ENCODE measurements around the gene KNDC1.

Gene KNDC1

DNA sequence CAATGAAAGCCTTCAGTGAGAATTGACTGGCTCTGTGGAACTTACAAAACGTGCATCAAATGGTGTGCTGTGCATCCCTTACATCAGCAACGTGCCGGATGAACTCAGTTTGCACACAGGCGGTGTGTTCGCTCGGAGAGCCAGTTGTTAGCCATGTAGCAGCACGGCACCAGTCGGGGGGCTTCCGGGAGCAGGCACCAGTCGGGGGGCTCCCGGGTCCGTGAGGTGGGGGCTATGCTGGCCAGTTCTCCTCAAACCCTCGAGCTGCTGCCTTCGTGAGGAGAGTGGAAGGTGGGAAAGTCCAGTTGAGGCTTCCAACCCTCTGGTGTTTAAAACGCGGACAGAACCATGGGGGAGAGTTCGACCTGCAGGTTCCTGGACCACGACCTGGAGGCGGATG, 35.1 kb downstream of the KNDC1 start:
- no peaks in the 10 kb centered on the region for H3K4me1 ChIP-seq (ENCODE audit: control insufficient read depth in 1 of 2, insufficient read depth in 2 of 2, low read length in 2 of 2)
- no peaks in the 10 kb centered on the region for H3K27me3 ChIP-seq (ENCODE audit: low read depth, low read length)
- no peak overlapping the region for H3K4me3 ChIP-seq (ENCODE audit: low read depth in 1 of 2, low read length in 2 of 2)
- no peak overlapping the region for H3K27ac ChIP-seq (ENCODE audit: low read length)
- peaks cover 4 to 12% of the 10 kb centered on the region in 2 donors for H3K9me3 ChIP-seq (ENCODE audit: control insufficient read depth in 1 of 2, low read length in 2 of 2)
- no peaks in the 10 kb centered on the region for H3K36me3 ChIP-seq (ENCODE audit: control insufficient read depth in 1 of 2, insufficient read depth in 2 of 2, low read length in 2 of 2)

DNA sequence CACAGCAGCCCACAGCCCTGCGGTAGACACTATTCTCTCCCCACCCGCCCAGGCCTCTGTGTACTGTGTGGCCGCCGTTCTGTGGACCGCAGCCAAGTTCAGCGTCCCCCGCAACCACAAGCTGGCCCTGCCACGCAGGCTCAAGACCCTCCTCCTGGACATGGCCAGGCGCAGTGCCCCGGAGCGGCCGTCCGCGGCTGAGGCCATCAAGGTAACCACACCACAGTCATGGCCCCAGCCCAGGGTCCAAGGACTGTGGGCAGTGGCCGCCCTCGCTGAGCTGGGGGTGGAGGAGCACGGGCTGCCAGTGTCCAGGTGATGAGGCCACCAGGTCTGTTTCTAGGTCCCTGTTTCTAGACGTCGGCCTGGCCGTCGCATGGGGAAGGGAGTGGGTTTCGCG, 35.6 kb downstream of the KNDC1 start:
- no peaks in the 10 kb centered on the region for H3K27me3 ChIP-seq (ENCODE audit: low read depth, low read length)
- H3K36me3 ChIP-seq (ENCODE audit: control insufficient read depth in 1 of 2, insufficient read depth in 2 of 2, low read length in 2 of 2), result no peaks in the 10 kb centered on the region
- no peak overlapping the region for H3K4me3 ChIP-seq (ENCODE audit: low read depth in 1 of 2, low read length in 2 of 2)
- H3K4me1 ChIP-seq (ENCODE audit: control insufficient read depth in 1 of 2, insufficient read depth in 2 of 2, low read length in 2 of 2), result no peaks in the 10 kb centered on the region
- H3K9me3 ChIP-seq (ENCODE audit: control insufficient read depth in 1 of 2, low read length in 2 of 2), result peaks cover 4 to 12% of the 10 kb centered on the region in 2 donors
- no peak overlapping the region for H3K27ac ChIP-seq (ENCODE audit: low read length)

DNA sequence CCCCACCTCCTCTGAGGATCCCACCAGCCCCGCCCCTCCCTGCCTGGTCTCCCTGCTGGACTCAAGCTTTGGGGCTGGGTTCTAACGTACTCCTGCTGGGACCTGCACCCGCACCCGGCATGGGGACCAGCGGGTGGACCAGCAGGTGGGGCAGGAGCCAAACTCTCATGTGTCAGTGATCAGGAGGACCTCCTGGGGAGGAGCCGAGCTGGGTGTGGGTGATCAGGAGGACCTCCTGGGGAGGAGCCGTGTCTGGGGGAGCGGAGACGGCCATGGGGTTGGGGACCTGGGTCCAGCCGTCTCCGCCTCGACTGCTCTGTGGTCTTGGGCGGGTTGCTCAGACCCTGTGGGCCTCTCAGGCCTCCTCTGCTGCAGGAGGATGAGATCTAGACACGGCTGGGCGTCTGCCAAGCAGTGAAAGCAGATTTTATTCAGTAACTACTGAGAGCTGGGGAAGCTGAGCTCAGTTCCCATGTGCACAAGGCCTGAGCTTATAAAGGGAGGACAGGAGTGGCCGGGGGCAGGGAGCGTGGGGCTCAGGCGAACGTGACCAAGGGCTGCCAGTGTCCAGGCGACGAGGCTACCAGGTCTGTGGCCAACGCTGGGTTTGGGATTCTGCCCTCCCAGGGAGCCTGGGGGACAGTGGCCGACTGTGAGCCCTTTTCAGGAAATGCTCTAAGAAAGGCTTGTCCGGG, 36.3 kb downstream of the KNDC1 start:
- Histone ChIP-seq H3K4me3 (ENCODE audit: low read depth in 1 of 2, low read length in 2 of 2) (no peak overlapping the region), H3K4me1 (ENCODE audit: control insufficient read depth in 1 of 2, insufficient read depth in 2 of 2, low read length in 2 of 2) (no peaks in the 10 kb centered on the region), H3K27me3 (ENCODE audit: low read depth, low read length) (no peaks in the 10 kb centered on the region), H3K9me3 (ENCODE audit: control insufficient read depth in 1 of 2, low read length in 2 of 2) (peaks cover 4 to 12% of the 10 kb centered on the region in 2 donors), H3K36me3 (ENCODE audit: control insufficient read depth in 1 of 2, insufficient read depth in 2 of 2, low read length in 2 of 2) (no peaks in the 10 kb centered on the region), H3K27ac (ENCODE audit: low read length) (no peak overlapping the region)

DNA sequence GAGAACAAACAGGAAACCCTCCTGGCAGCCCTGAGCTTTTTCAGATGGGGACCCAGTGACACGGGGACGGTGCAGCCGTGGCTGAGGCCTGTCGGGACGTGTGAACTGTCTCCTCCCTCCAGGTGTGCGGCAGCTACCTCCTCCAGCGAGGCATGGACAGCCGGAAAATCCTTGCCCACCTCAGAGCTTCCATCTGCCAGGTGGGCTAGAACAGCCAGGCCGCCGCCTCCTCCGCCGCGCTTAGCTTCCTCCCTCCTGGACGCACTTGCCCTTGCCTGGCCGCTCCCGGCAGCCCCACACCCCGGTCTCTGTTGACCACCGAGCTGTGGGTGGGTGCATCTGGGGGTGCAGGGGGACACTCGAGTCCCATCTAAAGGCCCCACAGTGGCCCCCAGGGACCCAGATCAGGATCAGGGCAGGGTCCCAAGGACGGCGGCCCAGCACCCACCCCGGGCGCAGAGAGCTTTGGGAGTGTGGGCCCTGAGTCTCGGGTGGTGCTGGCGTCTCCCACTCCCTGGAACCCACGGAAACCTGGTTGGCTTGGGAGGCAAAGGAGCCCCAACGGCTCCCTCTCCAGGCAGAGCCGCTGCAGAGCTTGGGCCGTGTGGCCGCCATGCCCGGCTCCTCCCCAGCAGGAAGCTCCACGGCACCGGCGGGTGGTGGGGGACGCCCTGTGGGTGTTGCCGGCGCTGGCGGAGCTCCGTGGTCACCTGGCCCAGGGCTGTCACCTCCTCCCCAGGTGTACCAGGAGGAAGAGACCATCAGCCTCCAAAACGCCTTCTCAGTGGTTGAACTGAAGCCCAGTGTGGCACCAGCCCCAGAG, 37.1 kb downstream of the KNDC1 start:
- no peak overlapping the region for H3K27ac ChIP-seq (ENCODE audit: low read length)
- peaks cover 0 to 9% of the 10 kb centered on the region in 2 donors for H3K9me3 ChIP-seq (ENCODE audit: control insufficient read depth in 1 of 2, low read length in 2 of 2)
- H3K36me3 ChIP-seq (ENCODE audit: control insufficient read depth in 1 of 2, insufficient read depth in 2 of 2, low read length in 2 of 2), result no peaks in the 10 kb centered on the region
- H3K27me3 ChIP-seq (ENCODE audit: low read depth, low read length), result no peaks in the 10 kb centered on the region
- H3K4me1 ChIP-seq (ENCODE audit: control insufficient read depth in 1 of 2, insufficient read depth in 2 of 2, low read length in 2 of 2), result no peaks in the 10 kb centered on the region
- no peak overlapping the region for H3K4me3 ChIP-seq (ENCODE audit: low read depth in 1 of 2, low read length in 2 of 2)

DNA sequence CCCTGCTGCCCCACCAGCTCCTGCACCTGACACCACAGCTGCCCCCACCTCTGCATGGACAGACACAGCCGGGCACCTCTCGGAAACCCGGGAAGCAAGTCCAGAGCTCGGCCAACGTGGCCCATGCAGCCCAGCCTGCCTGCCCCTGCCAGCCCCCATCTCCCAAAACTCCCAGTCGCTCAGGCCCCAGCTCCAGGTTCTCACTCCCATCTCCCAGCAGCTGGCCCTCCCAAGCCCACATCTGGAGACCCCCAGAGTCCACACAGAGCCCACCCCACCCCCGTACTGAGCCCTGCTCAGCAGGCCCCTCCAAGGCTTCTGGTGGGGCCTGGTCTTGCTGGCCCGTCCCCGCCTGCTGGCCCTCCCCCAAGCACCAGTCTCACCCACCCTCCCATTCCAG, 37.8 kb downstream of the KNDC1 start:
- Histone ChIP-seq H3K27ac (ENCODE audit: low read length) (no peak overlapping the region), H3K27me3 (ENCODE audit: low read depth, low read length) (no peaks in the 10 kb centered on the region), H3K36me3 (ENCODE audit: control insufficient read depth in 1 of 2, insufficient read depth in 2 of 2, low read length in 2 of 2) (no peaks in the 10 kb centered on the region), H3K4me1 (ENCODE audit: control insufficient read depth in 1 of 2, insufficient read depth in 2 of 2, low read length in 2 of 2) (no peaks in the 10 kb centered on the region), H3K9me3 (ENCODE audit: control insufficient read depth in 1 of 2, low read length in 2 of 2) (peaks cover 0 to 9% of the 10 kb centered on the region in 2 donors), H3K4me3 (ENCODE audit: low read depth in 1 of 2, low read length in 2 of 2) (no peak overlapping the region)

DNA sequence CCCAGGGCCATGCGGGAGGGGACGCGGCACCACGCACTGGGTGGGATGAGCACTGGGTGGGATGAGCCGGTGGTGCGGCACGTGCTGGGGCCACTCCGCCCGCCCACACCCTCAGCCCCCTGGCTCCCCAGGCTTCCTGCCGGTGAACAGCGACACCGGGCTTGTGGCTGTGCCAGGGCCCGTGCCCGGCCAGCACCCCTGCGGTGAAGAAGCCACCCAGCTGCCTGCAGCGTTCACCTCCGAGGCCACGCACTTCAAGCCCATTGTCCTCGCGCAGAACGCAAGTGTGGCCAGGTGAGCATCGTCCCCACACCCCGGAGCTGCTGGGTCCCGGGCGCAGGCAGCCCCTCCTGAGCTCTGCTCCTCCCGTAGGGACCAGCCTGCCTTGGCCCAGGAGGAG, 38.2 kb downstream of the KNDC1 start:
- Histone ChIP-seq H3K4me1 (ENCODE audit: control insufficient read depth in 1 of 2, insufficient read depth in 2 of 2, low read length in 2 of 2) (no peaks in the 10 kb centered on the region), H3K27ac (ENCODE audit: low read length) (no peak overlapping the region), H3K9me3 (ENCODE audit: control insufficient read depth in 1 of 2, low read length in 2 of 2) (peaks cover 0 to 9% of the 10 kb centered on the region in 2 donors), H3K36me3 (ENCODE audit: control insufficient read depth in 1 of 2, insufficient read depth in 2 of 2, low read length in 2 of 2) (no peaks in the 10 kb centered on the region), H3K27me3 (ENCODE audit: low read depth, low read length) (no peaks in the 10 kb centered on the region), H3K4me3 (ENCODE audit: low read depth in 1 of 2, low read length in 2 of 2) (no peak overlapping the region)

DNA sequence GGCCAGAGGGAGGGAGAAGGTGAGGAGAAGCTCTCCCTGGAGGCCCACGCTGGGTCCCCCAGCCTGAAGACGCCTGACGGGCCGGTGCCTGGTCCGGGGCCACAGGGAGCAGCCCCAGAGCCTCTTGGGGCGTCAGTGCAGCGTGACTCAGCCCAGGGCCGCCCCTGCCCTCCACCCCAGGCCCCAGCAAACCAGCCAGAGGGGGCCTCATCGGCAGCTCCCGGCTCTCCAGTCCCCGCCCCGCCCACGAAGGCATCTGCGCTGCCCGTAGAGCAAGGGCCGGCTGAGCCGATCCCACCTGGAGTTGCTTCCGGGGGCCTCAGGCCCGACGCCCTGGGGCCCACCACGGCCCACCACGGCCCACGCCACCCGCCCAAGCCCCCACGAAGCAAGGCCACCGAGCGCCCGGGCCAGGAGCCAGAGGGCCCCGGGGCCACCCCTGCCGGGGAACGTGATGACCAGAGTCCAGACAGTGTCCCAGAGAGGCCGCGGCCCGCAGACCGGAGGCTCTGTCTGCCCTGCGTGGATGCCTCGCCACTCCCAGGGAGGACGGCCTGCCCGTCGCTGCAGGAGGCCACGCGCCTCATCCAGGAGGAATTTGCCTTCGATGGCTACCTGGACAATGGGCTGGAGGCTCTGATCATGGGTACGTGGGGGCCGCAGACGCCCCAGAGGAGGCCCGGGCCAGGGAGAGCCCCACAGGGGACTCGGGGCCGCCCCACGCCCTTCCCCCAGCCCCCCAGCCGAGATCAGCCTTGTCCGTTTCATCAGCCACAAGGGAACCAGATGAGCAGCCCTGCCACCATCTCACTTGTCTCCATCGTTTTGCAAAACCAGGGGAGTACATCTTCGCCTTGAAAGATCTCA, 38.8 kb downstream of the KNDC1 start:
- H3K27ac ChIP-seq (ENCODE audit: low read length), result no peak overlapping the region
- no peak overlapping the region for H3K4me3 ChIP-seq (ENCODE audit: low read depth in 1 of 2, low read length in 2 of 2)
- H3K27me3 ChIP-seq (ENCODE audit: low read depth, low read length), result no peaks in the 10 kb centered on the region
- peaks cover 0 to 7% of the 10 kb centered on the region in 2 donors for H3K9me3 ChIP-seq (ENCODE audit: control insufficient read depth in 1 of 2, low read length in 2 of 2)
- no peaks in the 10 kb centered on the region for H3K4me1 ChIP-seq (ENCODE audit: control insufficient read depth in 1 of 2, insufficient read depth in 2 of 2, low read length in 2 of 2)
- no peaks in the 10 kb centered on the region for H3K36me3 ChIP-seq (ENCODE audit: control insufficient read depth in 1 of 2, insufficient read depth in 2 of 2, low read length in 2 of 2)

DNA sequence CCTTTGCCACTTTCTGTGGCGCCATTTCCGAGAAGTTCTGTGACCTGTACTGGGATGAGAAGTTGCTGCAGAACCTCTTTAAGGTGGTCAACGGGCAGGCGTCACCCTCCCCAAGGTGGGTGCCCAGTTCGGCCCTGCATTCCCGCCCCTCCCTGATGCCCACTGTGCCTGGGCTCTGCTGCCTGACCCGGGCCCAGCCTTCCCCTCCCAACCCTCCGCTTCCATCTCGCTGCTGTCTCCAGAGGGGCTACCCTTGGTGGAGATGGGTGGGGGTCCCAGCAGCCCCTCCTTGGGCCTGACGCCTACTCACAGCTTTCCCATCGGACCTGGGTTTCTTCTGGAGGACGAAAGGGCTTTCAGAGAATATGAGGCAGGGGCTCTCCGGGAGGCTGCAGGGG, 39.5 kb downstream of the KNDC1 start:
- Histone ChIP-seq H3K36me3 (ENCODE audit: control insufficient read depth in 1 of 2, insufficient read depth in 2 of 2, low read length in 2 of 2) (no peaks in the 10 kb centered on the region), H3K9me3 (ENCODE audit: control insufficient read depth in 1 of 2, low read length in 2 of 2) (peaks cover 0 to 5% of the 10 kb centered on the region in 2 donors), H3K27ac (ENCODE audit: low read length) (no peak overlapping the region), H3K4me1 (ENCODE audit: control insufficient read depth in 1 of 2, insufficient read depth in 2 of 2, low read length in 2 of 2) (no peaks in the 10 kb centered on the region), H3K27me3 (ENCODE audit: low read depth, low read length) (no peaks in the 10 kb centered on the region), H3K4me3 (ENCODE audit: low read depth in 1 of 2, low read length in 2 of 2) (no peak overlapping the region)

DNA sequence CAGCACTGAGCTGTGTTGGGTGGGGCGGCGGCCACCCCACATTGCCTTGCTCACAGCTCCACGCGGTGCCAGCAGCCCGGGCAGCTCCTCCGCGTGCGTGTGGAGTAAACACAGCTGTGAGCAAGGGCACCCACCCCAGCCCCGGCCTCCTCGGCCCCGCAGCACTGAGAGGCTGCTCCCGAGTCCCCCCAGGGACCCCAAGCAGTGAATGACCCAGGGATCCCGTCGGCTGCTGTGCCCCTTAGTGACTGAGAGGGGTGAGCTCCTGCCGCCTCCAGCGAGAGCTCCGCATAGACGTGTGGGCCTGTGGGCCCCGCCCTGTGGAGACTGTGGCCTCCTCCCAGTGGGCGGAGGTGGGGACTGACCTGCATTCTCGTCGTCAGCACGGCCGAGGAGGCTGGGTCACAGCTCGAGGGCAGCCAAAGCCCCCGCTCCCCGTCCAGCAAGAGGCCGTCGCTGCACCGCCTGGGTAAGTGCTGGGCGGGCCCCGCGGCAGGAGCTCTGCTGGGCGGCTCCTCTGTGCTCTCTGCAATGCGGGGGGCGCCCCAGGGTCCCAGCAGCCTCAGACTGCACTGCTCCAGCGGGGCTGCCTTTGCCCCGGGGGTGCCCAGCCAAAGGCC, 40.1 kb downstream of the KNDC1 start:
- no peaks in the 10 kb centered on the region for H3K9me3 ChIP-seq (ENCODE audit: control insufficient read depth in 1 of 2, low read length in 2 of 2)
- H3K36me3 ChIP-seq (ENCODE audit: control insufficient read depth in 1 of 2, insufficient read depth in 2 of 2, low read length in 2 of 2), result no peaks in the 10 kb centered on the region
- H3K4me1 ChIP-seq (ENCODE audit: control insufficient read depth in 1 of 2, insufficient read depth in 2 of 2, low read length in 2 of 2), result no peaks in the 10 kb centered on the region
- H3K27me3 ChIP-seq (ENCODE audit: low read depth, low read length), result no peaks in the 10 kb centered on the region
- H3K27ac ChIP-seq (ENCODE audit: low read length), result no peak overlapping the region
- no peak overlapping the region for H3K4me3 ChIP-seq (ENCODE audit: low read depth in 1 of 2, low read length in 2 of 2)

DNA sequence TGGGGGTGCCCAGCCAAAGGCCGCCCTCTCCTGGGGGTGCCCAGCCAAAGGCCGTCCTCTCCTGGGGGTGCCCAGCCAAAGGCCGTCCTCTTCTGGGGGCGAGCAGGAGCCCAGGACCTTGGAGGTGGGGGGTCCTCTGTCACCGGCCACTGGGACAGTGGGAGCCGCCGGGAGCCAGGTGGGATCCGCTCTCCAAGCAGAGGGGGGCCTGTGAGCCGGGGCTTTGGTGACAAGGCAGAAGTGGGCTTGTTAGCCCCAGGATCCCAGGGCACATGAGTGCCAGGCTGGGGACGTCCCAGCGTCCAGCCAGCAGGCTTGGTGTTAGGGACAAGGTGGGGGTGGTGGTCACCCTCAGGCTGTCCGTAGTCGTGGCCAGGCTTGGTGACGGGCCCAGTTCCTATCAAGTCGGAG, 40.6 kb downstream of the KNDC1 start:
- no peaks in the 10 kb centered on the region for H3K36me3 ChIP-seq (ENCODE audit: control insufficient read depth in 1 of 2, insufficient read depth in 2 of 2, low read length in 2 of 2)
- no peak overlapping the region for H3K27ac ChIP-seq (ENCODE audit: low read length)
- H3K4me3 ChIP-seq (ENCODE audit: low read depth in 1 of 2, low read length in 2 of 2), result no peak overlapping the region
- no peaks in the 10 kb centered on the region for H3K9me3 ChIP-seq (ENCODE audit: control insufficient read depth in 1 of 2, low read length in 2 of 2)
- no peaks in the 10 kb centered on the region for H3K4me1 ChIP-seq (ENCODE audit: control insufficient read depth in 1 of 2, insufficient read depth in 2 of 2, low read length in 2 of 2)
- no peaks in the 10 kb centered on the region for H3K27me3 ChIP-seq (ENCODE audit: low read depth, low read length)

Measured in muscle layer of duodenum (tissue), 2 donors.